Measurements from ENCODE around the gene UNC119. TPM values are rescaled to one million over a fixed set of nuclear protein-coding genes. Genes with fewer than 3 reads are reported as not detected.

Gene UNC119
- polyA plus RNA-seq, 1 donor from 2014 or later = 218 TPM

DNA sequence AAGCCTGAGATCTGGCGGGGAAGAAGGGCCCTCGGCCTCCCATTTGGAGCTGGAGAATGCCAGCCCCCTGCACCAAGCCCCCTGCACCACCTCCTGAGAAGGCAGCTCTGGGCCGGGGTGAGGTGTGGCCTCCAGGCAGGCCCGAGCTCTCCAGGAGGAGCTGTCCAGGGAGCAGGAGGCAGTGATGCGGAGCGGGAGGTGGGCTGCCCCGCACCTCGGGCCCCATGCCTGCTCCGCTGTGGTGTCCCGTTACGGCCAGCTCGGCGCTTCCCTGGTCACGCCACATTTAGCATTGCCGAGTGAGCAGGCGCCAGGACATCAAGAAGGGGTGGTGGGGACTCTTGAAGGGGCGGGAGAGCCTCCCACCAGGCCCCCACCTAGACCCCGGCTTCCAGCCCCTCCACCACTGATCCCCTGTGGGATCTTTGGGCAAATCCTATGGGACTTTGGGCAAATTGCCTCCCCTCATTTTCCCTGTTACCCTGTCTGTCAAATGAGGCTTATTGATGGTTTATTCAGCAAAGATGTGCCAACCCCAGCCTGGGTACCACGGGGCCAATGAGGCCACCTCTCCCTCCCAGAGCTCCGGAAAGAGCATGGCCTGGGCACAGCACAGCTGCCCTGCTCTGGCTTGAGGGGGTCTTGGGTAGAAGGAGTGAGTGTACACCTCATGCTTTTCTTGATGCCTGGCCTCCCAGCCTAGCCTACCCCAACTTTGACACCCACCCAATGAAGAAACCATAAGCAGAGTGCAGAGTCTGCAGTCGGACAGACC lies 30.9 kb downstream of the UNC119 start:
- H3K36me3 ChIP-seq (ENCODE audit: insufficient read depth, low read length) = no peaks in the 10 kb centered on the region
- no peak overlapping the region for H3K4me3 ChIP-seq (ENCODE audit: low read length)
- TF ChIP-seq RAD21 (conservative IDR thresholded peaks at IDR 0.05) (no peak), MXI1 (conservative IDR thresholded peaks at IDR 0.05; ENCODE audit: poor library complexity, severe bottlenecking) (no peak), TAF1 (IDR thresholded peaks at IDR 0.05; ENCODE audit: low read depth) (no peak), SMC3 (conservative IDR thresholded peaks at IDR 0.05; ENCODE audit: poor library complexity) (no peak), EP300 (conservative IDR thresholded peaks at IDR 0.05; ENCODE audit: poor library complexity, severe bottlenecking) (no peak), EZH2 (IDR thresholded peaks at IDR 0.05; ENCODE audit: borderline replicate concordance, insufficient read depth, low read length, poor library complexity, severe bottlenecking) (no peak), POLR2AphosphoS5 (IDR thresholded peaks at IDR 0.05) (no peak)
- TF ChIP-seq, protein P1, sequence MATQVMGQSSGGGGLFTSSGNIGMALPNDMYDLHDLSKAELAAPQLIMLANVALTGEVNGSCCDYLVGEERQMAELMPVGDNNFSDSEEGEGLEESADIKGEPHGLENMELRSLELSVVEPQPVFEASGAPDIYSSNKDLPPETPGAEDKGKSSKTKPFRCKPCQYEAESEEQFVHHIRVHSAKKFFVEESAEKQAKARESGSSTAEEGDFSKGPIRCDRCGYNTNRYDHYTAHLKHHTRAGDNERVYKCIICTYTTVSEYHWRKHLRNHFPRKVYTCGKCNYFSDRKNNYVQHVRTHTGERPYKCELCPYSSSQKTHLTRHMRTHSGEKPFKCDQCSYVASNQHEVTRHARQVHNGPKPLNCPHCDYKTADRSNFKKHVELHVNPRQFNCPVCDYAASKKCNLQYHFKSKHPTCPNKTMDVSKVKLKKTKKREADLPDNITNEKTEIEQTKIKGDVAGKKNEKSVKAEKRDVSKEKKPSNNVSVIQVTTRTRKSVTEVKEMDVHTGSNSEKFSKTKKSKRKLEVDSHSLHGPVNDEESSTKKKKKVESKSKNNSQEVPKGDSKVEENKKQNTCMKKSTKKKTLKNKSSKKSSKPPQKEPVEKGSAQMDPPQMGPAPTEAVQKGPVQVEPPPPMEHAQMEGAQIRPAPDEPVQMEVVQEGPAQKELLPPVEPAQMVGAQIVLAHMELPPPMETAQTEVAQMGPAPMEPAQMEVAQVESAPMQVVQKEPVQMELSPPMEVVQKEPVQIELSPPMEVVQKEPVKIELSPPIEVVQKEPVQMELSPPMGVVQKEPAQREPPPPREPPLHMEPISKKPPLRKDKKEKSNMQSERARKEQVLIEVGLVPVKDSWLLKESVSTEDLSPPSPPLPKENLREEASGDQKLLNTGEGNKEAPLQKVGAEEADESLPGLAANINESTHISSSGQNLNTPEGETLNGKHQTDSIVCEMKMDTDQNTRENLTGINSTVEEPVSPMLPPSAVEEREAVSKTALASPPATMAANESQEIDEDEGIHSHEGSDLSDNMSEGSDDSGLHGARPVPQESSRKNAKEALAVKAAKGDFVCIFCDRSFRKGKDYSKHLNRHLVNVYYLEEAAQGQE (IDR thresholded peaks at IDR 0.05; ENCODE audit: borderline replicate concordance) = no peak
- TF ChIP-seq, protein P2, sequence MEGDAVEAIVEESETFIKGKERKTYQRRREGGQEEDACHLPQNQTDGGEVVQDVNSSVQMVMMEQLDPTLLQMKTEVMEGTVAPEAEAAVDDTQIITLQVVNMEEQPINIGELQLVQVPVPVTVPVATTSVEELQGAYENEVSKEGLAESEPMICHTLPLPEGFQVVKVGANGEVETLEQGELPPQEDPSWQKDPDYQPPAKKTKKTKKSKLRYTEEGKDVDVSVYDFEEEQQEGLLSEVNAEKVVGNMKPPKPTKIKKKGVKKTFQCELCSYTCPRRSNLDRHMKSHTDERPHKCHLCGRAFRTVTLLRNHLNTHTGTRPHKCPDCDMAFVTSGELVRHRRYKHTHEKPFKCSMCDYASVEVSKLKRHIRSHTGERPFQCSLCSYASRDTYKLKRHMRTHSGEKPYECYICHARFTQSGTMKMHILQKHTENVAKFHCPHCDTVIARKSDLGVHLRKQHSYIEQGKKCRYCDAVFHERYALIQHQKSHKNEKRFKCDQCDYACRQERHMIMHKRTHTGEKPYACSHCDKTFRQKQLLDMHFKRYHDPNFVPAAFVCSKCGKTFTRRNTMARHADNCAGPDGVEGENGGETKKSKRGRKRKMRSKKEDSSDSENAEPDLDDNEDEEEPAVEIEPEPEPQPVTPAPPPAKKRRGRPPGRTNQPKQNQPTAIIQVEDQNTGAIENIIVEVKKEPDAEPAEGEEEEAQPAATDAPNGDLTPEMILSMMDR (IDR thresholded peaks at IDR 0.05; ENCODE audit: poor library complexity, severe bottlenecking) = no peak
- no peak overlapping the region for H3K9ac ChIP-seq (ENCODE audit: low read length)
- no peaks in the 10 kb centered on the region for H3K79me2 ChIP-seq (replicated peaks; ENCODE audit: insufficient read depth, low read length)
- no peaks in the 10 kb centered on the region for H3F3A ChIP-seq (ENCODE audit: insufficient read depth, low read length, poor library complexity, severe bottlenecking)
- no peak overlapping the region for H2AFZ ChIP-seq (ENCODE audit: low read depth, low read length)
- H4K20me1 ChIP-seq (ENCODE audit: insufficient read depth) = no peaks in the 10 kb centered on the region
- no peaks in the 10 kb centered on the region for H3K27me3 ChIP-seq (ENCODE audit: insufficient read depth, low read depth, low read length)
- H3K9me2 ChIP-seq (ENCODE audit: insufficient read depth, low read length) = no peaks in the 10 kb centered on the region
- H3K27ac ChIP-seq (ENCODE audit: low read length) = no peak overlapping the region
- no peak overlapping the region for H3K4me2 ChIP-seq (ENCODE audit: low read length)
- H3K9me3 ChIP-seq (ENCODE audit: low read length) = no peaks in the 10 kb centered on the region

DNA sequence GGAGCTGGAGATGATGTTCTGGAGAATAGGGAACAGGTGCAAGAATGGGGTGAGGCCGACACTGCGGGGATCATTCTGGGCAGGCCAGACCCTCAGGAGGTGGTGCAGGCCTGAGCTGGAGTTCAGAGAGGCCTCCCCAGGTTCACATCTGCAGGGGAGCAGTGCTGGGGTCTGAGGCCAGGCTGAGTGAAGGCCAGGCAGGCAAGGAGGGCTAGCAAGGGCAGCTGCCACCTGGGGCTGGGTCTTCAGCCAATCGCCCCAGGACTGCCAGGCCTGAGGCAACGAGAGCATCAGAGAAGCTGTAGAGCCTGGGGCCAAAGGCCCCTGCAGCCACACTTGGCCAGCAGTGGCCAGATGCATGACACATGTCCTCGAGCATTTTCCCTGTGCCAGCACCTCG lies 31.7 kb downstream of the UNC119 start:
- peaks cover 3% of the 10 kb centered on the region for H3K9me3 ChIP-seq (ENCODE audit: low read length)
- TF ChIP-seq EP300 (conservative IDR thresholded peaks at IDR 0.05; ENCODE audit: poor library complexity, severe bottlenecking) (no peak), EZH2 (IDR thresholded peaks at IDR 0.05; ENCODE audit: borderline replicate concordance, insufficient read depth, low read length, poor library complexity, severe bottlenecking) (no peak), RAD21 (conservative IDR thresholded peaks at IDR 0.05) (no peak)
- TF ChIP-seq, protein P2 (IDR thresholded peaks at IDR 0.05; ENCODE audit: poor library complexity, severe bottlenecking) = no peak
- TF ChIP-seq, protein P1 (IDR thresholded peaks at IDR 0.05; ENCODE audit: borderline replicate concordance) = no peak
- H3K9me2 ChIP-seq (ENCODE audit: insufficient read depth, low read length) = no peaks in the 10 kb centered on the region
- no peaks in the 10 kb centered on the region for H3K79me2 ChIP-seq (replicated peaks; ENCODE audit: insufficient read depth, low read length)
- no peaks in the 10 kb centered on the region for H3F3A ChIP-seq (ENCODE audit: insufficient read depth, low read length, poor library complexity, severe bottlenecking)
- no peak overlapping the region for H3K4me2 ChIP-seq (ENCODE audit: low read length)
- H3K4me3 ChIP-seq (ENCODE audit: low read length) = no peak overlapping the region
- no peaks in the 10 kb centered on the region for H3K36me3 ChIP-seq (ENCODE audit: insufficient read depth, low read length)
- H3K27me3 ChIP-seq (ENCODE audit: insufficient read depth, low read depth, low read length) = no peaks in the 10 kb centered on the region
- H2AFZ ChIP-seq (ENCODE audit: low read depth, low read length) = no peak overlapping the region
- H3K27ac ChIP-seq (ENCODE audit: low read length) = no peak overlapping the region
- no peaks in the 10 kb centered on the region for H4K20me1 ChIP-seq (ENCODE audit: insufficient read depth)
- no peak overlapping the region for H3K9ac ChIP-seq (ENCODE audit: low read length)

Measured in neural cell (in vitro differentiated cells).